ENCODE measurements around the gene SART3.
A peak's percentile ranks its signal among the peaks of the same experiment; 100 is the strongest.
"Not testable (repeated sequence)": the region's sequence is repeated elsewhere in the genome, so short reads cannot be mapped to it uniquely, and the experiment has no call there.

The SART3 gene

GRCh38 chr12:108563136-108563803 lies 2.3 kb upstream of the SART3 start:
- peaks cover 59% of the 10 kb centered on the region for H3K4me1 Mint-ChIP-seq
- H3K9me3 Mint-ChIP-seq = no peaks in the 10 kb centered on the region
- peaks cover 17% of the 10 kb centered on the region for H3K36me3 Mint-ChIP-seq
- H3K27me3 Mint-ChIP-seq = no peaks in the 10 kb centered on the region
- H3K4me3 Mint-ChIP-seq = peak overlapping the region; percentile 98
- H3K27ac Mint-ChIP-seq = peak overlapping the region; percentile 95

DNA sequence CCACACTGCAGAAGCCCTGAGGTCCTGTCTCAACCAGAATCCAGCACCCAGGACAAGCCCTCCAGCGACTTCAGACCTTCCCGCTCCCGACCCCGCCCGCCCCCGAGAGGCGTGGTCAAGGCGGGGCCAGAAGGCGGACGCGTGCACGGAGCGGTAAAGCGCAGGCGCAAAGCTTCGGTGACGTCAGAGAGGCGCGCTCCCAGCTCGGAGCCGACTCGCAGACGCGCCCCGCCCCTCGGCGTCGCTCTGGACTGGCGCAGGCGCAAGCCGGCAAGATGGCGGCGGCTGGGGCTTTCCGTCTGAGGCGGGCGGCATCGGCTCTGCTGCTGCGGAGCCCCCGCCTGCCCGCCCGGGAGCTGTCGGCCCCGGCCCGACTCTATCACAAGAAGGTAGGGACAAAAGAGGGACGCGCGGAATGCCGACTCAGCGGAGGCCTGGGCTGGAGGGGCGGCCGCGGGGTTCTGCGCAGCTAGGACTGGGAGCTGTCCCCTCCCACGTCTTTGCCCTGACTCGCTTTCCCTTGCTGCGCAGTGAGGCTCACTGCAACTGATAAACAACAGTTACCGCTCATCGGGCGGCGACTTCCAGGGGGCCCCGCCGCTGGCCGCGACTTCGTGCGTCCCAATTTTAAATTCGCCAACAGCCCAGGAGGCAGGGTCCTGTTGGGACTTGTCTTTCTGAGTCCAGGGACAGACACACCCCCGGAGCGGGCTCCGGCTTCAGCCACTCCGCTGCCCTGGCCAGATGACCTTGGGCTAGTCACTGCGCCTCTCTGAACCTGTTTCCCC lies 1.6 kb upstream of the SART3 start, which contains the start of gene ISCU:
TSS of gene ISCU (plus strand) at position 249 of the 788 bp plus-strand sequence. CDS start at position 276, 27 bp downstream.
- no peaks in the 10 kb centered on the region for H3K9me3 Mint-ChIP-seq

DNA sequence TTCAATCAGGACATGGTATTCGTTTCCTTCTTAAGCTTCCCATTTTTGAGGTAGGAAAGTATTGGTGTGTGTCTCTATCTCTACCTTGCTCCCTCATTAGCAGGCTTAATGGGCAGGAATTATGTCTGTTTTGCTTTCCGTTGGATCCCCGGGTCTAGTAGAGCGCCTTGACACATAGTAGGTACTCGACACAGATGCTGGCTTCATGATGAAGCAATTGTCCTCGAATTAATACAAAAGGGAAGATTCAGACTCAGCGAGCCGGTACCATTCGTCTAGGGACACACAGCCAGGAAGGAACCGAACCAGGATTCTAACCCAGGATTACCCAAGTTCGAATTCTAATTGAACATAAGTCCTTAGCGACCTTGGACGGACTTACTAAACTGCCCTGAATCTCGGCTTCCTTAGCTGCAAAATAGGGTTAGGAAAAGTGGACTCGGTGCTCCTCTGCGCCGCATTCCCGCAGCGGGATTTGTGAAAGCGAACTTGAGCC lies 927 bp upstream of the SART3 start:
- Mint-ChIP-seq H3K4me3 (peak overlapping the region; percentile 98), H3K36me3 (peaks cover 9% of the 10 kb centered on the region), H3K27ac (peak overlapping the region; percentile 99), H3K4me1 (peaks cover 58% of the 10 kb centered on the region), H3K27me3 (no peaks in the 10 kb centered on the region), H3K9me3 (no peaks in the 10 kb centered on the region)

More for the DNA sequence above, 1.6 kb upstream of the SART3 start, which contains the start of gene ISCU:
- Mint-ChIP-seq H3K27me3 (no peaks in the 10 kb centered on the region), H3K27ac (peak within 1 kb of the TSS; percentile 99), H3K36me3 (peaks cover 14% of the 10 kb centered on the region), H3K4me3 (peak within 1 kb of the TSS; percentile 98), H3K4me1 (peaks cover 58% of the 10 kb centered on the region)

- Mint-ChIP-seq H3K27me3 (no peaks in the 10 kb centered on the region), H3K9me3 (no peaks in the 10 kb centered on the region), H3K4me3 (peak overlapping the region; percentile 98), H3K36me3 (peaks cover 5% of the 10 kb centered on the region), H3K4me1 (peaks cover 59% of the 10 kb centered on the region), H3K27ac (peak overlapping the region; percentile 99)
Measured at GRCh38 chr12:108560321-108560721, 652 bp downstream of the SART3 start.

GRCh38 chr12:108559748-108560147 lies 1.2 kb downstream of the SART3 start:
- Mint-ChIP-seq H3K27ac (peak overlapping the region; percentile 99), H3K27me3 (no peaks in the 10 kb centered on the region), H3K9me3 (no peaks in the 10 kb centered on the region), H3K36me3 (peaks cover 5% of the 10 kb centered on the region), H3K4me1 (peaks cover 62% of the 10 kb centered on the region), H3K4me3 (peak overlapping the region; percentile 98)

- H3K27ac Mint-ChIP-seq = peak overlapping the region; percentile 55
- H3K27me3 Mint-ChIP-seq = no peaks in the 10 kb centered on the region
- H3K9me3 Mint-ChIP-seq = no peaks in the 10 kb centered on the region
- H3K36me3 Mint-ChIP-seq = peaks cover 5% of the 10 kb centered on the region
- H3K4me3 Mint-ChIP-seq = peak overlapping the region; percentile 98
- H3K4me1 Mint-ChIP-seq = peaks cover 61% of the 10 kb centered on the region
Measured at GRCh38 chr12:108559007-108559655, 1.8 kb downstream of the SART3 start.

DNA sequence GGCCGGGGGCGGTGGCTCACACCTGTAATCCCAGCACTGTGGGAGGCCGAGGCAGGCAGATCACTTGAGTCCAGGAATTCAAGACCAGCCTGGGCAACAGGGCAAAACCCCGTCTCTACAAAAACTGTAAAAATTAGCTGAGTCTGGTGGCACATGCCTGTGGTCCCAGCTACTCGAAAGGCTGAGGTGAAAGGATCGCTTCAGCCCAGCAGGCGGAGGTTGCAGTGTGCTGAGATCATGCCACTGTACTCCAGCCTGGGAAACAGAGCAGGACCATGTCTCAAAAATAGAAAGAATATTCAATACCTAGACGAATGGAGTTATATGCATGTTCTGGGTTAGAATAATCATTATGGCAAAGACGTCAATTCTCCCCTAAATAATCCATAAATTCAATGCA lies 5.6 kb downstream of the SART3 start:
- not testable (repeated sequence) for H3K36me3 Mint-ChIP-seq, H3K27ac Mint-ChIP-seq, H3K27me3 Mint-ChIP-seq, H3K9me3 Mint-ChIP-seq
- Mint-ChIP-seq H3K4me3 (peak overlapping the region; percentile 33), H3K4me1 (peaks cover 90% of the 10 kb centered on the region)

DNA sequence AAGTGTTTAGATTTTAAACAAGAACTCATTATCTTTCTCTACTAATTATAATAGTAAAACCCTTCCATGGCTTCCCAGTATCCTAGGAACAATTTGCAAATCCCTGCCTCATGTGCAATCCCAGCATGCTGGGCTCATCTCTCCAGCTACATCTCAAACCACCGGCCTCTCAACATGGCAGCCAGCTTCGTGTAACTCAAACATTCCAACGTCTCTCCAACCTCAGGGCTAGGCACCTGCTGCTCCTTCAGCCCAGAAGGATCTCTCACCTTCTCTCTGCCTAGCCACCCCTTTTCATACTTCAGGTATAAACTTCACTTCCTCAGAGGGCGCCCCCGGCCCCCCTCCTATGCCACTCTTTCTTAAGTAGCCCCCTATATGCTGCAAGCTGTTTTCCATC lies 7.2 kb downstream of the SART3 start:
- Mint-ChIP-seq H3K27ac (no peak overlapping the region), H3K27me3 (no peaks in the 10 kb centered on the region), H3K4me3 (peak overlapping the region; percentile 23), H3K4me1 (peaks cover 85% of the 10 kb centered on the region), H3K9me3 (no peaks in the 10 kb centered on the region), H3K36me3 (peaks cover 4% of the 10 kb centered on the region)

DNA sequence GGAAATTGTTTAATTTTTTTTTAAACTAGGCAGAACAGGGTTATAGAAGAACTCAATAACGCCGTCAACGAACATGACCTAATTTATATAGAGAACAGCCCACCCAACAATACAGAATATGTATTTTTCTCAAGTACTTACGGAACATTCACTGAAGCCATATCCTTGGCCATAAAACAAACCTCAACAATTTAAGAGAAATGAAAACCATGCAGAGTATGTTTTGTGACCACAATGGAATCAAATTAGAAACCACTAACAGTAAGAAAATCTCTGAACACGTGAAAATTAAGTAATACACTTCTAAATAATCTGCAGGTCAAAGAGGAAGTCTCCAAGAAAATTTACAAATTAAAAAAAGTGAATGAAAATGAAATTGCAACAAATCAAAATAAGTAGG lies 9.4 kb downstream of the SART3 start:
- Mint-ChIP-seq H3K27me3 (no peaks in the 10 kb centered on the region), H3K4me3 (peak overlapping the region; percentile 79), H3K36me3 (peaks cover 9% of the 10 kb centered on the region), H3K27ac (peak overlapping the region; percentile 77), H3K9me3 (no peaks in the 10 kb centered on the region), H3K4me1 (peaks cover 66% of the 10 kb centered on the region)

GRCh38 chr12:108548954-108549521 lies 11.9 kb downstream of the SART3 start:
- no peak overlapping the region for H3K4me3 Mint-ChIP-seq
- H3K9me3 Mint-ChIP-seq = no peaks in the 10 kb centered on the region
- H3K27ac Mint-ChIP-seq = peak overlapping the region; percentile 12
- H3K27me3 Mint-ChIP-seq = no peaks in the 10 kb centered on the region
- peaks cover 12% of the 10 kb centered on the region for H3K36me3 Mint-ChIP-seq
- peaks cover 45% of the 10 kb centered on the region for H3K4me1 Mint-ChIP-seq

DNA sequence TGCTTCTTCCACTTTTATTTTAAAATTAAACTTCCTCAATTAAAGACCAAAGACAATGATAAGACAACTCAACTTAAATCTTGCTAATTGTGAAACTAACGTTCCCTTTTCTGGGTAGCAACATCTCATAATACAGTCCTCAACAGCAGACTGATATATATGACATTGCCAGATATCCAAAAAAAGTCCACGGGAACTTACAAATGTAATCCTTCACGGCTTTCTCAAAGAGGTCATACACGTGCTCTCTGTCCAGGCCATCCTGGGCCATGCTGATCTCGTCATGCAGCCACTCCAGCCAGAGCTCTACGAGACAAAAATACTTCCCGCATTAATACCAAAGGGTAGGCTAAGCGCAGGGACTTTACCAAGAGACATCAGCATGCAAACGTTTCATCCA lies 13.3 kb downstream of the SART3 start:
- H3K27ac Mint-ChIP-seq = no peak overlapping the region
- H3K36me3 Mint-ChIP-seq = peaks cover 13% of the 10 kb centered on the region
- H3K4me3 Mint-ChIP-seq = no peak overlapping the region
- no peaks in the 10 kb centered on the region for H3K27me3 Mint-ChIP-seq
- no peaks in the 10 kb centered on the region for H3K9me3 Mint-ChIP-seq
- H3K4me1 Mint-ChIP-seq = peaks cover 34% of the 10 kb centered on the region

- Mint-ChIP-seq H3K27ac (no peak overlapping the region), H3K9me3 (no peaks in the 10 kb centered on the region), H3K27me3 (no peaks in the 10 kb centered on the region), H3K4me3 (no peak overlapping the region), H3K4me1 (peaks cover 26% of the 10 kb centered on the region), H3K36me3 (peaks cover 9% of the 10 kb centered on the region)
Measured at GRCh38 chr12:108543652-108544051, 17.3 kb downstream of the SART3 start.

DNA sequence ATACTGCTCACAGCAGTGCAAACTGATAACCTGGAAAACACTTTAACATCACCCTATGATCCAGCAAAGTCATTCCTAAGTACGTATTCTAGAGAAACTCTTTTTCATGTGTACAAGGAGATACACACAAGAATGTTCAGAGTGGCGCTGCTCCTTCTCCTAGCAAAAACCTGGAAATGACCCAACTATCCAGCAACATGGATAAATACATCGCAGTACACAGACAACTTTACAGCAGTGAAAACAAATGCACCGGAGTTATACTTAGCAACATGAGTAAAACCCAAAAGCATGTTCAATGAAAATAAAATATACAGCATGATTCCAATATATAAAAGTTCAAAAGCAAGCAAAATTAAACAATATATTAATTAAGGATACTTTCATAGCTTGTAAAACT lies 18.7 kb downstream of the SART3 start:
- H3K4me3 Mint-ChIP-seq = no peak overlapping the region
- H3K27ac Mint-ChIP-seq = no peak overlapping the region
- peaks cover 8% of the 10 kb centered on the region for H3K36me3 Mint-ChIP-seq
- H3K9me3 Mint-ChIP-seq = no peaks in the 10 kb centered on the region
- H3K4me1 Mint-ChIP-seq = peaks cover 31% of the 10 kb centered on the region
- no peaks in the 10 kb centered on the region for H3K27me3 Mint-ChIP-seq

GRCh38 chr12:108538616-108539195 lies 22.3 kb downstream of the SART3 start:
- Mint-ChIP-seq H3K4me3 (no peak overlapping the region), H3K27ac (no peak overlapping the region), H3K9me3 (no peaks in the 10 kb centered on the region), H3K27me3 (no peaks in the 10 kb centered on the region), H3K36me3 (peaks cover 15% of the 10 kb centered on the region), H3K4me1 (peaks cover 27% of the 10 kb centered on the region)

DNA sequence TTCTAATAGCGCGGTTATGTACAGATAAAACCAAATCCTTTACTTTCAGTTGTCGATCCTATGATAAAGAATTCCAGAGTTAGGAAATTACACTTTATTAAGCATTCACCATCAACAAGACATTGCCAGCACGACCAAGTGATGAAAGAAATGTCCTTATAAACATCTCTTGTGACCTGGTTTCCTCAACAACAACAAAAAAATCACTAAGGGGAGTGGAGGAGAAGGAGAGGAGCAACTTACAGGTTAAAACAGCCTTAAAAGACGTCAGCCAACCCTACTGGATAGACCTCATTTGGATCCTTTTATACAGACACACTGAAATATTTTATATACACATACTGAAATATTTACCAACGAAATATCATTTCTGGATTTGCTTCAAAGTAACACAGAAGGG lies 22.8 kb downstream of the SART3 start:
- Mint-ChIP-seq H3K27me3 (no peaks in the 10 kb centered on the region), H3K27ac (peak overlapping the region; percentile 1), H3K36me3 (peaks cover 17% of the 10 kb centered on the region), H3K4me1 (peaks cover 27% of the 10 kb centered on the region), H3K4me3 (no peak overlapping the region), H3K9me3 (no peaks in the 10 kb centered on the region)
